MG63 (cell line): ENCODE results near the gene TSFM. TPM values are rescaled to one million over a fixed set of nuclear protein-coding genes. Genes with fewer than 3 reads are reported as not detected.

Source experiments
- DNase-seq: peaks from one replicate; pipeline ENCODE4 v3.0.0-alpha.2; 2020
- H3K27me3 ChIP-seq: fragments of 250-450 bp; sonication (Bioruptor Pico); 2 replicates; pipeline ENCODE4 v1.5.1; 2020; ENCODE audit warnings: mild to moderate bottlenecking, moderate library complexity
- H3K36me3 ChIP-seq: fragments of 250-450 bp; sonication (Bioruptor Pico); 2 replicates; pipeline ENCODE4 v1.5.1; 2020; ENCODE audit warnings: mild to moderate bottlenecking, moderate library complexity
- H3K4me3 ChIP-seq: fragments of 250-450 bp; sonication (Bioruptor Pico); 2 replicates; pipeline ENCODE4 v1.5.1; 2020; ENCODE audit warnings: mild to moderate bottlenecking, moderate library complexity
- H3K9me3 ChIP-seq: fragments of 250-450 bp; sonication (Bioruptor Pico); 2 replicates; pipeline ENCODE4 v1.5.1; 2020; ENCODE audit warnings: mild to moderate bottlenecking, moderate library complexity
- total RNA-seq: library from RNA; depleted of rRNA; stranded (reverse); fragments of >200 nt; shearing (Covaris generic); gene quantifications from 2 replicates; pipeline ENCODE4 v1.2.3, GENCODE V29; 2014; ENCODE audit warnings: low replicate concordance

TSFM gene
- total RNA-seq, 1 experiment from 2014 or later: 45.4 TPM

GRCh38 chr12:57756406-57757341 lies 25.9 kb upstream of the TSFM start:
- H3K36me3 ChIP-seq: no peaks in the 10 kb centered on the region
- H3K9me3 ChIP-seq: no peaks in the 10 kb centered on the region
- DNase-seq: no peak
- H3K27me3 ChIP-seq: peaks cover 2% of the 10 kb centered on the region; the same call in 1 of the 2 replicates
- no peak overlapping the region; the same call in 1 of the 2 replicates for H3K4me3 ChIP-seq

GRCh38 chr12:57757771-57758170 lies 24.8 kb upstream of the TSFM start:
- Histone ChIP-seq H3K36me3 (no peaks in the 10 kb centered on the region), H3K27me3 (peaks cover 2% of the 10 kb centered on the region; the same call in 1 of the 2 replicates), H3K4me3 (no peak overlapping the region), H3K9me3 (no peaks in the 10 kb centered on the region)
- DNase-seq: no peak

- H3K9me3 ChIP-seq: no peaks in the 10 kb centered on the region
- H3K4me3 ChIP-seq: no peak overlapping the region
- DNase-seq: no peak
- H3K27me3 ChIP-seq: peaks cover 3% of the 10 kb centered on the region; the same call in 1 of the 2 replicates
- no peaks in the 10 kb centered on the region for H3K36me3 ChIP-seq
Measured at GRCh38 chr12:57758552-57759359, 23.8 kb upstream of the TSFM start.

- no peak overlapping the region for H3K4me3 ChIP-seq
- H3K9me3 ChIP-seq: no peaks in the 10 kb centered on the region
- H3K27me3 ChIP-seq: peaks cover 10% of the 10 kb centered on the region
- no peak for DNase-seq
- no peaks in the 10 kb centered on the region for H3K36me3 ChIP-seq
Measured at GRCh38 chr12:57759360-57759980, 23.1 kb upstream of the TSFM start.

- H3K4me3 ChIP-seq: no peak overlapping the region
- no peaks in the 10 kb centered on the region for H3K36me3 ChIP-seq
- peaks cover 20% of the 10 kb centered on the region for H3K27me3 ChIP-seq
- H3K9me3 ChIP-seq: no peaks in the 10 kb centered on the region
- no peak for DNase-seq
Measured at GRCh38 chr12:57760347-57760982, 22.1 kb upstream of the TSFM start.

- H3K36me3 ChIP-seq: no peaks in the 10 kb centered on the region
- no peak overlapping the region for H3K4me3 ChIP-seq
- no peaks in the 10 kb centered on the region for H3K9me3 ChIP-seq
- no peak for DNase-seq
- H3K27me3 ChIP-seq: peaks cover 28% of the 10 kb centered on the region
Measured at GRCh38 chr12:57761391-57761998, 21.1 kb upstream of the TSFM start.

GRCh38 chr12:57762463-57762862 lies 20.1 kb upstream of the TSFM start:
- Histone ChIP-seq H3K9me3 (no peaks in the 10 kb centered on the region), H3K27me3 (peaks cover 33% of the 10 kb centered on the region), H3K4me3 (no peak overlapping the region), H3K36me3 (no peaks in the 10 kb centered on the region)
- DNase-seq: no peak

- H3K9me3 ChIP-seq: no peaks in the 10 kb centered on the region
- H3K4me3 ChIP-seq: no peak overlapping the region
- DNase-seq: no peak
- H3K27me3 ChIP-seq: peaks cover 33% of the 10 kb centered on the region
- peaks cover 13% of the 10 kb centered on the region for H3K36me3 ChIP-seq
Measured at GRCh38 chr12:57763881-57764661, 18.5 kb upstream of the TSFM start.

GRCh38 chr12:57764662-57765002 lies 18.0 kb upstream of the TSFM start:
- Histone ChIP-seq H3K36me3 (peaks cover 18% of the 10 kb centered on the region), H3K9me3 (no peaks in the 10 kb centered on the region), H3K27me3 (peaks cover 33% of the 10 kb centered on the region), H3K4me3 (no peak overlapping the region)
- no peak for DNase-seq

GRCh38 chr12:57765003-57765697 lies 17.4 kb upstream of the TSFM start:
- Histone ChIP-seq H3K4me3 (no peak overlapping the region), H3K36me3 (peaks cover 23% of the 10 kb centered on the region), H3K27me3 (peaks cover 33% of the 10 kb centered on the region), H3K9me3 (no peaks in the 10 kb centered on the region)
- no peak for DNase-seq

GRCh38 chr12:57765698-57766463 lies 16.7 kb upstream of the TSFM start:
- no peak overlapping the region for H3K4me3 ChIP-seq

GRCh38 chr12:57766464-57767304 lies 15.9 kb upstream of the TSFM start, which contains the start of gene CYP27B1:
Gene CYP27B1, minus strand, starts transcription at chr12:57767078. Its CDS starts 37 bp downstream, at chr12:57767041.
- Histone ChIP-seq H3K36me3 (peaks cover 32% of the 10 kb centered on the region), H3K4me3 (no peak within 1 kb of the TSS), H3K9me3 (no peaks in the 10 kb centered on the region), H3K27me3 (peaks cover 33% of the 10 kb centered on the region)
- no peak for DNase-seq

More at GRCh38 chr12:57765698-57766463, 16.7 kb upstream of the TSFM start:
- Histone ChIP-seq H3K9me3 (no peaks in the 10 kb centered on the region), H3K36me3 (peaks cover 31% of the 10 kb centered on the region), H3K27me3 (peaks cover 33% of the 10 kb centered on the region)
- no peak for DNase-seq

GRCh38 chr12:57767305-57767698 lies 15.3 kb upstream of the TSFM start:
- peaks cover 33% of the 10 kb centered on the region for H3K27me3 ChIP-seq
- H3K9me3 ChIP-seq: no peaks in the 10 kb centered on the region
- H3K4me3 ChIP-seq: no peak overlapping the region
- no peak for DNase-seq
- H3K36me3 ChIP-seq: peaks cover 32% of the 10 kb centered on the region
